Body of pancreas (tissue), 4 donors: ENCODE results near the gene AP4E1.

Source experiments
- CTCF ChIP-seq, 7 experiments: fragments of 450-650 bp in 4 of 7; fragments of 200-600 bp in 3 of 7; sonication (generic) in 3 of 7; IDR thresholded peaks; one replicate each; pipeline ENCODE4 v1.5.1; 2016 to 2019; ENCODE audit warnings: antibody characterized with exemption in 7 of 7
- POLR2A ChIP-seq, 3 donors: fragments of 450-650 bp; IDR thresholded peaks; one replicate each; pipeline ENCODE4 v1.6.1; 2016; ENCODE audit warnings: antibody characterized with exemption in 3 of 3, mild to moderate bottlenecking in 2 of 3

GRCh38 chr15:50939911-50940310 lies 31.4 kb downstream of the AP4E1 start:
- no peak for TF ChIP-seq CTCF (IDR thresholded peaks at IDR 0.05)
- no peak for TF ChIP-seq POLR2A (IDR thresholded peaks at IDR 0.05)
